Hepatocyte (in vitro differentiated cells): Measurements from ENCODE around the gene PHF3.

Experiments used
- CTCF ChIP-seq: fragments of 200-600 bp; sonication (generic); IDR thresholded peaks from 2 replicates; pipeline ENCODE4 v1.5.1; 2016; ENCODE audit warnings: antibody characterized with exemption, mild to moderate bottlenecking; ENCODE audit not compliant: poor library complexity
- EZH2 ChIP-seq: fragments of 200-600 bp; sonication (generic); IDR thresholded peaks from 2 replicates; pipeline ENCODE4 v1.6.1; 2016; ENCODE audit warnings: antibody characterized with exemption, mild to moderate bottlenecking, borderline replicate concordance
- EZH2phosphoT487 ChIP-seq: fragments of 200-600 bp; sonication (generic); IDR thresholded peaks from one replicate; pipeline ENCODE4 v1.6.1; 2018; ENCODE audit warnings: antibody characterized with exemption, mild to moderate bottlenecking, low read depth, moderate library complexity; ENCODE audit not compliant: unreplicated experiment, severe bottlenecking

- TF ChIP-seq CTCF, result no peak
- TF ChIP-seq EZH2, result no peak
- TF ChIP-seq EZH2phosphoT487, result no peak
Observed at GRCh38 chr6:63705707-63706106, 70.1 kb downstream of the PHF3 start.
